CD4-positive, alpha-beta T cell treated with Interleukin-15 for 4 hours (primary cell): ENCODE data around the gene XYLB.

Source experiments
- DNase-seq: peaks from one replicate; pipeline ENCODE4 v3.0.0-alpha.2; 2020; ENCODE audit warnings: low spot score

The XYLB gene

DNA sequence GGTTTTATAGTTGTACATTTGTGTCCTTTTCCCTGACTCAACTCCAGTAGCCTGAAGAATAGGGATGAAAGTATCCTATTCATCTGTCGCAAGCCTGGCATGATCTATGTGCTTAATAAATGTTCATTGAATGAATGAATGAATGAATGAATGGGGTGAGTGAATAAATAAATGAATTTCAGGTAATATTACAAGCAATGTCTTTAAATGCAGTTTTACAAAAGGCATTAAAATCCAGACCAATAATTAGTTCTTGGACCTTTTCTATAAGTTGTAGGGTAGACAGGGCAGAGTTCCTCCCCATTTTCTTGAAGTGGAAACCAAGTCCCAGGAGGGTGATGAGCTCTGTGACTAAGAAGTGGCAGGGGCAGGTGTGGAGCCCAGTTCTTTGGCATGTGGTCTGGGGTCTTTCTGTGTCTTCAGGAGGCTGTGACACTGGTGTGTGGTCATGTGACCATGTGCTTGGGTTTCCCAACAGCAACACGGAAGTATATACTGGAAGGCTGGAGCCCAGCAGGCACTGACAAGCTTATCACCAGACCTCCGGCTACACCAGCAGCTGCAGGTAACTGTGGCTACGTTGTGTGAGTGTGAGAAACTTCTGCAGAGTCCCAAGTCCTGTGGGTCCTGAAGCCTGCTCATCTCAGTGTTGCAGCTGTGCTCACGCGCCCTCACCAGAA, 18.3 kb downstream of the XYLB start:
- no peak for DNase-seq

GRCh38 chr3:38365469-38366062, 19.0 kb downstream of the XYLB start:
- DNase-seq = no peak

- DNase-seq = no peak
Observed at GRCh38 chr3:38366082-38366481, 19.5 kb downstream of the XYLB start.

DNA sequence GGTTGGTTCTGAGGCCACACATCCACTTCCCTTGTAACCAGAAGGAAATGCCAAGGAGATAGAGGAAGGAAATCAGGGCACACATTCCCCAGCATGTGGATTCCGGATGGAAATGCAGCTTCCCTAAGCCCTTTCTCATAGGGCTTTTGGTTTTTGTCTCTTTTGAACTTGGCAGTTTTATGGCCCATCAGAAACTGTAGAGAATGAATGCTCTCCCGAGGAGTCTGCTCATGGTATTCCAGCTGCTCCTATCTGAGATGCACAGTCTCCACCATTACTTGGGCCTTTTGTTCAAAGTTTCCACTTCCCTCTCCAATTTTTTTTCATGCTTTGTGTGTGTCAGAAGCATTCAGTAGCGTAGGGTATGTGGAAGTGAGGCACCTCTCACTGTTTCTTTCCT, 21.2 kb downstream of the XYLB start:
- DNase-seq = no peak

- DNase-seq = no peak
Observed at GRCh38 chr3:38368238-38368637, 21.7 kb downstream of the XYLB start.

GRCh38 chr3:38369186-38369585, 22.6 kb downstream of the XYLB start:
- DNase-seq = no peak

- no peak for DNase-seq
Observed at GRCh38 chr3:38370149-38370548, 23.6 kb downstream of the XYLB start.

DNA sequence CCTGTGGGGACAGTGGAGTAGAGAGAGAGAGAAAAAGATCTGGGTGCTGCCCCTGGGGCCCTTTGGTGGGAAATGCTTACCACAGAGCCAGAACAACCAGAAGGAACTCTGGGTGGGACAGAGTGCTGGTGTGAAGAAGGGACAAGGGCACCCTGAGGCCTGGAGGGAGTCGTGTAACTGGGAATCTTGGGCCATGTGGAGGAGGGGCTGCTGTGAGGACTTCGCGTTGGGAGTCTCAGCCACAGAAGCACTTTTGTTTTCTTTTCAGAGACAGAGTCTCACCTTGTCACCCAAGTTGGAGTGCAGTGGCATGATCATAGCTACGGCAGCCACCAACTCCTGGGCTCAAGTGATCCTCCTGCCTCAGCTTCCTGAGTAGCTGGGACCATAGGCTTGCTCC, 24.3 kb downstream of the XYLB start:
- no peak for DNase-seq

DNA sequence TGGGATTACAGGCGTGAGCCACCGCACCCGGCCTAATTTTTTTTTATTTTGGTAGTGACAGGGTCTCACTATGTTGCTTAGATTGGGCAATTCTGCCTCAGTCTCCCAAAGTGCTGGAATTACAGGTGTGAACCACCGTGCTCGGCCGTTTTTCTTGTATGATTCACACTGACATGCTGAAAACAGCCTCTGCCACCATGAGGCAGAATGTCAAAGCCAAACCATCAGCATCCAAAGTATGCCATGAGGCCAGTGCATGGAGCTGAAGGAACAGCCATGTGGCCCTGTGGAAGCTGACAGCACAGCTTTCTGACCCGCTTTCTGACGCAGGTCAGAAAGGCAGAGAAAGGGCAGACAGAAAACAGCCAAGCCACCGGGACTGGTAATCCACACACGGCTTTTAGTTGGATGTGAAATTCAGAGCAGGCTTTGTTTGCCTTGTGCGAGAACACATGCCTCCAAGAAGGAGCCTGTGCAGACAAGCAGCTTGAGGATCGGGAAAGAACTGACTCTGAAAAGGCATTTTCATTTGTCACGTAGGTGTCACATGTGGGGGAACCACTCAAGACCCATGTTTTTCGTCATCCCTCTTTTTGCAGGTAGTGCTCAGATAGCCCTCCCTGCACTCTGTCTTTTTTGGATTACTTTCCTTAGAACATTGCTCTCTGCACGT, 25.1 kb downstream of the XYLB start:
- no peak for DNase-seq

DNA sequence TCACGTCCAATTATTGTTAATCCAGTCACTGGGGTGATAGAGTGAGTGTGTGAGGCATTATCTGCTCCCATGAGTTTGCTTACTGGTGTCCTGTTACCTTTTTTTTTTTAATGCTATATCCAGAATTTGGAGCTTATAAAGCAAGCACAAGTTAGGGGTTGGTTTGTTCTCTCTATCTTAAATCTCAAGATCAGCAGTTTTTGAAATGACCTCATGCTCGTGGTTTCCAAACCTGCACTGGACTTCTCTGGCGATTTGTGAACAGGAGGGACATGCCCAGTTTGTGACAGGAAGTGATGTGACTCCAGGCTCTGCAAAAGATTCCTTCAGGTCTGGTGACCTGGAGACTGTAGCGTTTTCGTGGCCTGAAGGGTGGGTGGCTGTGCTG, 25.6 kb downstream of the XYLB start:
- no peak for DNase-seq

- peak; percentile 31 for DNase-seq
Observed at GRCh38 chr3:38374221-38374620, 27.6 kb downstream of the XYLB start.

DNA sequence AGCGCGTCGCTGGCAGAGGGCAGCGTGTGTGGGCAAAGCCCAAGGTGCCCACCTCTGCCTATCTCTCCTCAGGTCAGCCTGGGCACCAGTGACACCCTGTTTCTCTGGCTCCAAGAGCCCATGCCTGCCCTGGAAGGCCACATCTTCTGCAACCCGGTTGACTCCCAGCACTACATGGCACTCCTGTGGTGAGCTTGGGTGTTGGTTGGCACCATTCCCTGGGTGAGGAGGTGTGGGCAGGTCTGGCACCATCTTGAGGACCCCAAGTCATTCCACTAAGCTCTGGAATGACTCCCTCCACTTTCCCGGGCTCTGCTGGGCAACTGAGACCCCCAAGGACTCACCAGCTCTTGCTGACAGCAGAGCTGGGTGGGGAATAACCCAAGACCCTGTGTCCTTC, 28.5 kb downstream of the XYLB start:
- DNase-seq = no peak

- DNase-seq = no peak
Observed at GRCh38 chr3:38375488-38376097, 29.0 kb downstream of the XYLB start.

GRCh38 chr3:38376098-38376816, 29.7 kb downstream of the XYLB start:
- DNase-seq = no peak

DNA sequence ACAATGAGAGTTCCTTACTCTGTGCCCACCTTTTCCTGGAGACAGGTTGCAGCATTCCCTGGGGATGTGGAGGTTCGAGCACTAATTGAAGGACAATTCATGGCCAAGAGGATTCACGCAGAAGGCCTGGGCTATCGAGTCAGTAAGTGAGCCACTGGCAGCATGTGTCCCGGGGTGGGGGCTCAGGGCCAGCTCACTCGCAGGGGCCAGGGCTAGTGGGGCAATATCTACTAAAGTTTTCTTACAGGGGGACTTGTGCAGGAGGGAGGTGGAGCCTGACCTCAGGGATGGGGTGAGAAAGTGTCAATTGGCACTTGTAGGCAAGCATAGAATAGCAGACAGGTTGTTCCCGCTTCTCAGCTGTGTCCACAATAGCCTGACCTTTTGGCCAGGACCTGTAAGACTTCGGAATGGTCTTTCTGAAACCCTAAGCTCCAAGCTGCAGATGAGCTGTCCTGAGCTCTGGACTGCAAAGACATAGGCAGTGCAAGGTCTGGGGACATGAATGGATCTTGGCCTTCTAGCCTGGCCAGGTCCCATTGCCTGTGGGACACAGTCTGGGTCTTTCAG, 32.7 kb downstream of the XYLB start:
- no peak for DNase-seq

- no peak for DNase-seq
Observed at GRCh38 chr3:38382506-38383080, 36.0 kb downstream of the XYLB start.

- DNase-seq = no peak
Observed at GRCh38 chr3:38383156-38383875, 36.7 kb downstream of the XYLB start.

DNA sequence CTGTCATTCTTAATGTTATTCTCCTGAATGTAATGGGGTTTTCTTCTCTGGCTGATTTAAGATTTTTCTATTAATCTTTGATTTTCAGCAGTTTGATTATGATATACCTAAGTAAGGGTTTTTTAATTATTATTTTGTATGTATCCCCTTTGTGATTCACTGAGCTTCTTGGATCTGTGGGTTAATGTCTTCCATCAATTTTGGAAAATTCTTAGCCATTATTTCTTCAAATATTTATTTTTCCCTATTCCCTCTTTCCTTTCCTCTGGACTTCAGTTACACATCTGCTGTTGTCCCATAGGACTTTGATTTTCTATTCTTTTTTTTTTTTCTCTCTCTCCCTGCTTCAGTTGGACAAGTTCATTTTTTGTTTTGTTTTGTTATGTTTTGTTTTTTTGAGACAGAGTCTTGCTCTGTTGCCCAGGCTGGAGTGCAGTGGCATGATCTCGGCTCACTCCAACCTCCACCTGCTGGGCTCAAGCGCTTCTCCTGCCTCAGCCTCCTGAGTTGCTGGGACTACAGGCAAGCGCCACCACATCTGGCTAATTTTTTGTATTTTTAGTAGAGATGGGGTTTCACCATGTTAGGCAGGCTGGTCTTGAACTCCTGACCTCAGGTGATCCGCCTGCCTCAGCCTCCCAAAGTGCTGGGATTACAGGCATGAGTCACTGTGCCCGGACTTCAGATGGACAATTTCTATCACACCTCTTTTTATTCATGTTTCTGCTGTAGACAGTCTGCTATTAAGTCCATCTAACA, 40.6 kb downstream of the XYLB start:
- DNase-seq = no peak

- DNase-seq = no peak
Observed at GRCh38 chr3:38387862-38388261, 41.3 kb downstream of the XYLB start.

DNA sequence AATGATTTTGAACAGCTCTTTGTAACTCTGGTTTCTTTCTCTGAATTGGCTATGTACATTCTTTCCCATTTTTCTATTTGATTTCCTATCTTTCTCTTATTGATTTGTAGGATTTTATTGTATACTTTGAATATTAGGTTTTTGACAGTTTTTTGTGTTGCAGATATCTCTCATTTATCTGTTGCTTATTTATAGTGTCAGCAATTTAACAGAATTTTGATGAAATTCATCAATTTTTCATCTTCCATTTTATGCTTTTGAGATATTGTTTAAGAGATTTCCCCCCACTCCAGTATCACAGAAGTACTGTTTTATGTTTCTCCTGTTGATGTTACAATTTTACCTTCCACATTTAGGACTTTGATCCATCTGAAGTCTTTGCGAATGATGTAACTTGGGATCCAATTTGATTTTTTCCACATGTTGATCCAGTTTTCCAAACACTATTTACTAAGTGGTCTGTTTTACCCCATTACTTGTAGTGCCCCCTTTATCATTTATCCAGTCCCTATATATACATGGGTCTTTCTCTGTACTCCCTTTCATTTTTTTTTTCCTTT, 46.1 kb downstream of the XYLB start:
- DNase-seq = no peak
